Stimulated activated CD8-positive, alpha-beta memory T cell treated with anti-CD3 and anti-CD28 coated beads, Interleukin-2, amount 100 ng/mL, for 1 hour (primary cell): ENCODE results near the gene LEMD1.
"Not testable (repeated sequence)": the region's sequence is repeated elsewhere in the genome, so short reads cannot be mapped to it uniquely, and the experiment has no call there.

ENCODE experiments used
- DNase-seq, 2 donors: peaks; one replicate each; pipeline ENCODE4 v3.0.0-alpha.2; 2020; ENCODE audit warnings: low read depth in 2 of 2

The LEMD1 gene

GRCh38 chr1:205381305-205381704 is 40.6 kb downstream of the LEMD1 start:
- no peak for DNase-seq

GRCh38 chr1:205380882-205381281 is 41.0 kb downstream of the LEMD1 start:
- no peak for DNase-seq

GRCh38 chr1:205379056-205379455 is 42.8 kb downstream of the LEMD1 start:
- DNase-seq = no peak

GRCh38 chr1:205377355-205377754 is 44.5 kb downstream of the LEMD1 start:
- no peak for DNase-seq

GRCh38 chr1:205376739-205377138 is 45.1 kb downstream of the LEMD1 start:
- no peak for DNase-seq

- DNase-seq = no peak
Observed at GRCh38 chr1:205375835-205376545, 45.9 kb downstream of the LEMD1 start.

GRCh38 chr1:205374210-205375078 is 47.4 kb downstream of the LEMD1 start:
- DNase-seq = no peak

GRCh38 chr1:205373798-205374175 is 48.1 kb downstream of the LEMD1 start:
- no peak for DNase-seq

- no peak for DNase-seq
Observed at GRCh38 chr1:205373022-205373797, 48.6 kb downstream of the LEMD1 start.

GRCh38 chr1:205371871-205372660 is 49.8 kb downstream of the LEMD1 start:
- no peak for DNase-seq

- DNase-seq = no peak
Observed at GRCh38 chr1:205370780-205371179, 51.1 kb downstream of the LEMD1 start.

GRCh38 chr1:205369701-205370123 is 52.1 kb downstream of the LEMD1 start:
- DNase-seq = no peak

GRCh38 chr1:205368478-205368877 is 53.4 kb downstream of the LEMD1 start:
- DNase-seq = no peak

GRCh38 chr1:205365945-205366463 is 55.9 kb downstream of the LEMD1 start:
- no peak for DNase-seq

- DNase-seq = not testable (repeated sequence)
Observed at GRCh38 chr1:205365086-205365485, 56.8 kb downstream of the LEMD1 start.

GRCh38 chr1:205360891-205361290 is 61.0 kb downstream of the LEMD1 start:
- no peak for DNase-seq

- no peak for DNase-seq
Observed at GRCh38 chr1:205359771-205360565, 61.9 kb downstream of the LEMD1 start.

- DNase-seq = no peak
Observed at GRCh38 chr1:205358579-205358978, 63.3 kb downstream of the LEMD1 start.

GRCh38 chr1:205357567-205357966 is 64.3 kb downstream of the LEMD1 start:
- no peak for DNase-seq

GRCh38 chr1:205356440-205357139 is 65.3 kb downstream of the LEMD1 start, which contains the start of gene KLHDC8A:
Gene KLHDC8A (minus strand): TSS chr1:205356922. CDS start chr1:205343604, 13,318 bp downstream.
- DNase-seq = no peak
